NCI-H748 (cell line): Measurements from ENCODE around the gene LSMEM2.
A peak's percentile ranks its signal among the peaks of the same experiment; 100 is the strongest.
"Not testable (repeated sequence)": the region's sequence is repeated elsewhere in the genome, so short reads cannot be mapped to it uniquely, and the experiment has no call there.

Experiments used
- DNase-seq: peaks from one replicate; lab custom pipeline; 2025; ENCODE audit not compliant: unreplicated experiment; lab: John Stamatoyannopoulos, UW

LSMEM2 gene

DNA sequence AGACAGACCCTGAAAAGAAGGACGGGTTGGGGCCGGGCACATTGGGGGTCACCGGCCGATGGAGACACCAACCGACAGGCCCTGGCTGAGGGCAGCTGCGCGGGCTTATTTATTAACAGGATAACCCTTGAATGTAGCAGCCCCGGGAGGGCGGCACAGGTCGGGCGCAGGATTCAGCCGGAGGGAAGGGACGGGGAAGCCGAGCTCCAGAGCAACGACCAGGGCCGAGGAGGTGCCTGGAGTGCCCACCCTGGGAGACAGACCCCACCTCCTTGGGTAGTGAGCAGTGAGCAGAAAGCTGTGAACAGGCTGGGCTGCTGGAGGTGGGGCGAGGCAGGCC, 2.2 kb upstream of the LSMEM2 start:
- DNase-seq: no peak

DNA sequence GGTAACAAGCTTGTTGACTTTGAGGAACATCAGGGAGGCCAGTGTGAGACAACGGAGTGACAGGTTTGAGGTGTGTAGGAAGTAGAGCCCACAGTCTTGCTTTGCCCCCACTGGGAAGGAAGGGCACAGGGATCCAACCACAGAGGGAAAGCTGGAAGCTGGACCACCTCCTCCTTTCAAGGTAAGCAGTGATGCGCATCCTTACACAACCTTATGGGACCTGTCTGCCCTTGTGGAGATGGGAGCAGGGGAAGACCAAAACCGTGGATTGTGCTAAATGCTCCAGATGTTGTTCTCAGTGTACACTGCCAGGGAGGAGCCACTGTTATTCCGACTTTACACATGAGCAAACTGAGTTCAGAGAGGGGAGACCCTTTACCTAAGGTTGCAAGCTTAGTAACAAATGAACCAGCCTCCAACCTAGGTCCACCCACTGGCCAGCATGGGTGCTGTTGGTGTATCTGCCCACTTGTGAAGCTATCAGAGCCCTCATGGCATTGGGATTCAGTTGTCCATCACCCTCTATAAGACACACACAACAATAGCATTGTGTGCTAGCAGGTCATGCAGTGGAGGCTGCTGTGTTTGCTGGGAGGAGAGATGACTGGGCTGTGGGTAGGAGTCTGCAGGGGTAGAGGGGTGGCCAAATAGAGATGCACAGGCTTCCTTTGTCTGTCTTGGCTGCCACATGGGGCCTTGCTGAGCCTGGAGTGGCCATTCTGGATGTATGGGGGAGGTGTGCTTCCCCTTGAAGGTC, 586 bp upstream of the LSMEM2 start:
- DNase-seq: no peak

DNA sequence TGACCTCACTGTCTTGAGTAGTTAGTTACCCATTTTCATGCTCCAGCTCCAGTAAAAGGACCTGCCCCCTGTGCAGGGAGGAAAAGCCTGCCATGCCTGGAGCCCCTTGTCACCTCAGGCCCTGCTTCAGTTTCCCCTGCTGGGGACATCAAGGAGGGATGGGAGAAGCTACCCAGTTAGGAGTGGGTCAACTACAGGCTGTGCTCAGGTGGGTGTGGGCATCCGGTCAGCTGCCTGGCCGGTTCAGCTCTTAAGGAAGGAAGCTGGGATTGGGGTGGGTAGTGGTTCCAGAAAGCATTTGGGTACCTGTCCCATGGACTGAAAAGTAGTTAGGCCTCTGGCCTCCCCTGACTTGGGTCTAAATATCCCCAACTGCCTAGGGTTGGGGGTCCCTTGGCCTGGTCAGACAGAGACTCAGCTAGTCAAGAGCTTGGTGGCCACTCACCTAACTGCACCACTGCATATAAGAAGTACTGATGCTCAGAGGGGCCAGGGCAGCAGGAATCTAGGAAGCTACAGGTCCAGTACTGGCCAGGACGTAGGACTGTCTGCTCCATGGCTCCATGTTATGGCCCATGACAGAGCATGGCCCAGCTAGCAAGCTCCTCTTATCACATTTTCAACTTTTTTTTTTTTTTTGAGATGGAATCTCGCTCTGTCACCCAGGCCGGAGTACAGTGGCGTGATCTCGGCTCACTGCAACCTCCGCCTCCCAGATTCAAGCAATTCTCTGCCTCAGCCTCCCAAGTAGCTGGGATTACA, 549 bp downstream of the LSMEM2 start:
- DNase-seq: no peak

DNA sequence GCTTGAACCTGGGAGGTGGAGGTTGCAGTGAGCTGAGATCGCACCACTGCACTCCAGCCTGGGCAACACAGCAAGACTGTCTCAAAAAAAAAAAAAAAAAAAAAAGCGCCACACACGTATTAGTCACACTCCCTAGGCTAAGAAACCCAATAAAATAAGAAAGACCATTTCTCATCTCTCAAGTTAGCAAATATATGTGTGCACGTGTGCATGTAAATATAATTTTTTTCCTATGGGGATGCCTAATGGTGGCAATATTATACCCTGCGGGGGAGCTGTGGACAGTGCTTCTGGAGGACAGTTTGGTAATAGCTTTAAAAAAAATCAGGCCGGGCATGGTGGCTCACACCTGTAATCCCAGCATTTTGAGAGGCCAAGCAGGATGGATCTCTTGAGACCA, 5.2 kb downstream of the LSMEM2 start:
- DNase-seq: not testable (repeated sequence)

DNA sequence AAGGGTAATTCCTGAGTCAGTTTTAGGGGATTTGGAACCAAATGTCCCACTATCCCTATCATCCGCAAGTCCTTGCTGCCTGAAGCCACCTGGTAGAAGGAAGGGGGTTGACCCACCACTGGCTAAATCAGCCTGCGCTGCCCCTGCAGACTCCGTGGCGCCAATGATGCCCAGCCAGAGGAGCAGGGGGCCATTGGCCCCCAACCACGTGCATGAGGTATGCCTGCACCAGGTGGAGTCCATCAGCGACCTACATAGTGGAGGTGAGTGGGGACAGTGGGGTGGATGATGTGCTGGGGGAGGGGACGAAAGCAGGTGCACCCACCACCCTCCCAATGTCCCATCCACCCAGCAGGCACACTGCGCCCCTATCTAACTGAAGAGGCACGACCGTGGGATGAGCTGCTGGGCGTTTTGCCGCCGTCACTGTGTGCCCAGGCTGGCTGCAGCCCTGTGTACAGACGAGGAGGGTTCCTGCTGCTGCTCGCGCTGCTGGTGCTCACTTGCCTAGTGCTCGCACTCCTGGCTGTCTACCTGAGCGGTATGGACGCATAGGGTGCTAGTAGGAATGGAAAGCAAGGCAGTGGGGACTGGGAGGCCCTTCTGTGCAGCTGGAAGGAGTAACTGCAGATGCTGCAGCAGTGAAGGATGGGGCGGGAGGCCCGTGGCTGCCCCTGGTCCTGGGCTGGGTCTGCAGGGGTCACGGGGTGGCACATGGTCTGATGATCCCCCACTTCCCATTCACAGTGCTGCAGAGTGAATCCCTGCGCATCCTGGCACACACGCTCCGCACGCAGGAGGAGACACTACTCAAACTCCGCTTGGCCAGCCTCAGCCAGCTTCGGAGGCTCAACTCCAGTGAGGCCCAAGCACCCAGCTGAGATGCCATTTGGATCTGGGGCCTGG, 7.7 kb downstream of the LSMEM2 start:
- no peak for DNase-seq

DNA sequence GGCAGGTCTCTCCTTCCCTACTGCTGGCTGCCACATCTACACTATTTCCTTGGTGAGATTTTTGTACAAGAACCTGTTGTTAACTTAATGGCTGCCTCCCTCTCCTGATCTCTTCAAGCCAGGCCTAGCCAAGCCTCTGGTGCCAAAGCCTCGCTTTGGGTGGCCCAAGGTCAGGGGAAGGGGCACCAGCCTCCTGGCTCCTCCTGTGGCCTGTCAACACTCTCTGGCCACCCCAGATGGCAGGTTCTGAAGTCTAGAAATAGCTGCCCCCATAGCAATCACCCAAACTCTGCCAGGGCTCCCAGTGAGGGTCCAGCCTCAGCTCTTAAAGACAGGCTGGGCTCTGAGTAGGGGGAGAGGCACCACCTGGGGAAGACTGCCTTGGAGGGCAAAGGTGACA, 8.4 kb downstream of the LSMEM2 start:
- no peak for DNase-seq

DNA sequence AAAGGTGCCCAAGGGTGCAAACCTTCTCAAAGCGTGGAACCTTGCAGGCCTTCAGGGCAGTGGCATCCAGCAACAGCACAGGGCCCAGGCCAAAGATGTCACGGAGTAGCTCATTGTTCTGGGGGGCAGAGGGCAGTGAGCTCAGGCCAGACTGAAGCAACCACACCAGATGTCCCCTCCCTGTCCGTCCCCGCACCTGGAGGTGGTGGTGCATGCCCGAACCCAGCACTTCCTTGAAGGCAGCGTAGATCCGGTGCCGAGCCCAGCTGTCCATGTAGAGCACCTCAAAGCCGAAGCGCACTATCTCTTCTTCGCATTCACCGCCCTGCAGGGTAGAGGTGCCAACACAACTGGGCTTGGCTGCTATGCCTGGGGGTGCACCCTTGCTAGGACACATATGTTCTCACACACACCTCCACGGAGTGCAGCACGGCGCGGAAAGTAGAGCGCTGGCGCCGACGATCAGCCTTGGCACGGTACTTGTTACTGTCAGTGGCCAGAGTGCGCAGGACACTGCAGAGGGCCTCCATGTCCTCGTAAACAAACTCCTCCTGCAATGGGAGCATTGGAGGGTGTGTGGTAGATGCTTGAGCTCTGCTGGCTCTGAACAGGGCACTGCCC, 9.6 kb downstream of the LSMEM2 start:
- no peak for DNase-seq

DNA sequence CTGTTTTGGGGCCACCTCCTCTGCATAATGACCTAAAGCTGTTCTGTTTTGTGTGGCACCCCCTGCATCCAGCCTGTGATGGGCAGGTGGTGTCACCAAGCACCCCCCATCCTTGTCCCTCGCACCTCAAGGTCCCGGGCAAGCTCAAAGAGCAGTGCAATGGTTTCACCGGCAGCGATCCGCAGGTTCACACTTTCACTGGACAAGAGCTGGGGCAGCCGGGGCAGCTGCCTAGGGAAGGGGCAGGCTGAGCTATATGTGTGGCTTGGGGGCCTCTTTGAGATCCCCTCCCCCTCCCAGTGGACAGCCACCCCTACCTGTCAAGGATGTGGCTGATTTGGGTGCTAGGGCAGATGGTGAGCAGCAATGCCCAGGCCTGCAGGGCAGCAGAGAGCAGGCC, 10.2 kb downstream of the LSMEM2 start:
- no peak for DNase-seq

DNA sequence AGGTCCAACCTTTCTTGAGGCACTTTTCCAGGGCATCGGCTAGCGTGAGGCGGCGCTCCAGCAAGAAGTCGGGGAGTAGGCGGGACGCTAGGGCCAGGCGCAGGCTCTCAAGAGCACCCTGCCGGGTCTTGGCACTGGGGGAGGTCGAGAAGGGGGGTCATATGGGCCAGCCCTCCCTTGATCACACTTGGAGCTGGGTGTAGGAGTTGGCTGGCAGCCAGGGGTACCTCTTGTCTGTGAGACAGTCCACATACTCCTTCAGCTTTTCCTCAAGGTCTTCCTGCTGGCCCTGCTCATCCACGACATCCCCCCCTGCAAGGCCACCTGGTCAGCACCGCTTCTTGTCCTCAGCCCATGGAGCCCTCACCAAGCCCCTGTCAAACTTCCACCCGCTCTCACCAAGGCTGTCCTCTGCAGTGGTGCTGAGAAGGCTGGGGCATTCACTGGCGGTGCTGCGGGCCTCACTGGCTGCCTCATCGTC, 11.3 kb downstream of the LSMEM2 start:
- DNase-seq: no peak

DNA sequence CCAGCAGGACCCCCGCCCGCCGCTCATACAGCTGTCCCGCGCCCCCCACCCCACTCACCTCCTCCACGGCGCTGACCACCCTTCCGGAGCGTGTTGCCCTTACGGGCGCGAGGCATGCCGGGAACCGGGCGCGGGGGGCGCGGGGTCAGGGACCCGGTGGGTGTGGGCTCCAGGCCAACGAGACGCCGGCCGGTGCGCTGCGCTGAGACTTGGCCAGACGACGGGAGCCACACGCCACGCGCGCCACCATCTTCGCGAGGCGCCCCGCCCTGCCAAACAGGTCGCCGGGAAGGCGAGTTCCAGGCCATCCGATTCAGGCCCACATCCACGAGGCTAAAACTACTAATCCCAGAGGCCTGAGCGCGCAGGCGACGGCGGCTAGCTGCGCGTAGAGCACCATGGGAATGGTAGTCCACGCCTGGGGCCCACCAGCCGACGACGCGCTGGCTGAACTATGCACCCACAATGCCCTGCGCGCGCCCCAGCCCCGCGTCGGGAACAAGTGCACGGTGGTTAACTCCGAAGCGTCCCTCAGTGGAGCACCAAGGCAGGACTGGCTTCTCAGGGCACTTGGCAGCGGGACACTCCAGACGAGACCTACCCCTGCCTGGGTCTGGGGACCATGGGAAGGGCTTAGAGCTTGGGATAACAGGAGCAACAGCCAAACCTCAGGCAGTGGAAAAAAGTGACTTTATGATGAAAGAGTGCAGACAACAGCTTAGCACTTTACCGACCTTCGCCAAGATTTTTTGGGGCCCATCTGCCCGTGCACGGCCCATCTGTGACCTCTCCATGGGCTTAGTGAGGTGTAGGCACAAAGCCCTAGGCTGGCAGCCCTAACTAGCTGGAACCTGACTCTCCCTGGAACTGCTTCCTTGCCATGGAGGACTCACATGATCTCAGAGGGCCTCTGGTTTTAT, 13.5 kb downstream of the LSMEM2 start, which contains the start of gene IFRD2:
IFRD2 (minus strand) TSS at position 271 of the 920 bp plus-strand sequence; CDS start at position 116, 155 bp downstream.
- peak; percentile 96 for DNase-seq

DNA sequence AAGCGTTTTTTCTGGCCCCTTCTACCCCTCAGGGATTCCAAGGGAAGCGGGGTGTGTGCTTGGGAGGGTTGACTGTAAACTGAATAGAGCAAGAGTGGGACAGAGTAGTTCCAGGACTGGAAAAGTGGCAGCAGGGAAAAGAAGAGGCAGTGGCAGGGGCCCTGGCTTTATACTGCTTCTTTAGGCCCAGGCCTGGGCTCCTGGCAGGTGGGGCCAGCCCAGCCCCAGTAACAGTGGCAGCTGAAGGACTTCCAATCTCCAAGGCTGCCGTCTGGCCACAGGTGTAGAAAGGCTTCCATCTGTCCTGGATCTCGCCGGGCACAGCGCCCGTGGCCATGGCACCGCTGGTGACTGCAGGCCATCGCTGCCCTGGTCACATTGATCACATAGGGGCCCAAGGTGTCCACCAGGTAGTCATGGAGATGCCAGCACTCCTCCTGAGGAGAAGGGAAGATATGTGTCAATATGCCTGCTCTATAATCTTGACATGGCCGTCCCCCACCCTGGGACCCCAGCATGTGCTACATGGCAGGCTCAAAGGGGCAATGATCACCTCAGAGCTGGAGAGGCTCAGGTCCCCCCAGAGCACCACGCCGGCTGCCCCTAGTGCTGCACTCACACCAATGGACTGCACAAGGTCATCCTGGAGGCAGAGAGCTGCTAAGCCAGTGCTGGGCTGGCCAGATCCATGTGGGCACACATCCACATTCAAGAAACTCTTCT, 14.4 kb downstream of the LSMEM2 start:
- no peak for DNase-seq

DNA sequence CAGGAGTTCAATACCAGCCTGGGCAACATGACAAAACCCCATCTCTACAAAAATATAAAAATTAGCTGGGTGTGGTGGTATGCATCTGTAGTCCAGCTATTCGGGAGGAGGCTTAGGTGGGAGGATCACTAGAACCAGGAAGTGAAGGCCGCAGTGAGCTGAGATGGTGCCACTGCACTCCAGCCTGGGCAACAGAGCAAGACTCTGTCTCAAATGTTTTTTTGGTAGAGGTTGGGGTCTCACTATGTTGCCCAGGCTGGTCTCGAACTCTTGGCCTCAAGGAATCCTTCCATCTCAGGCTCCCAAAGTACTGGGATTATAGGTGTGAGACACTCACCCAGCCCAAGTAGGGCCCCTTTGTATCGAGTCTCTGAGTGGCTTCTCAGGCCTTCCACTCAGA, 15.2 kb downstream of the LSMEM2 start:
- DNase-seq: no peak

DNA sequence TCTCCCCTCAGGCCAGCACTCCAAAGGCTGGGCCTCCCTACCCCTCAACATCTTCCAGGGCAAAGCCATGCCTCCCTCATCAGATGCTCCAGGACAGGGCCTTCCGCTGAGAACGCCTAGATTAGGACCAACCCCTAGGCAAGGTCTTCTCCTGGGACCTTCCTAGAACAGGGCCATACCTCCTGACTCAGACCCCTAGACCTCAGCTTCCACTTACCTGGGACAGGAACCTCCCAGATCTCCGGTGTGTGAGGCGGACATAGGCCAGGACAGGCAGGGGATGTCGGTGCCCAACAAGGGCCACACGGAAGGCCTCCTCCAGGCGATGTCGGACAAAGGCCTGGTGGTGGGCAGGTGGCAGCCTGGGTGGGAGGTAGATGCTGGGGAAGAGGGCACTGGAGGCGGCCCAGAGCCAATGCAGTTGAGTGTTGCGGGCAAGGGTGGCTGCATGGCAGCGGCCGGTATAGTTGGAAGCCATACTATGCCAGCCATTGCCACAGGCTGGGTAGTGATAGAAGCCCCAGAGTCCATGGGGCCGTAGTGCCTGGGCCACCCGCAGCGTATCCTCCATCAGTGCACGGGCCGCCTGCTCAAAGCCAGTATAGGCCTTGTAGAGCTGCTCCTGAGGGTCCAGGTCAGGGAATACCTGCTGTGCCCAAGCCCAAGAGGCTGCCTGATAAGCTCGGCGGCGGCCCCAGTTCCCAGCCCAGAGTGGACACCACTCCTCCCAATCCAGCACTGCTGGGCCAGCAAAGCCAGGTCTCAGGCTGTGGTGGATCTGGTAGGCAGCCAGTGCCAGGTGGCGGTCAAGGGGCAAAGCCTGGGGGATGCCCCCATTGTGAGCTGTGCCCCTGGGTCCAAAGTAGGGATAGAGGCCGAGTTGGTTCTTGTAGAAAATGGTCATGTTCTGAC, 15.9 kb downstream of the LSMEM2 start:
- no peak for DNase-seq

DNA sequence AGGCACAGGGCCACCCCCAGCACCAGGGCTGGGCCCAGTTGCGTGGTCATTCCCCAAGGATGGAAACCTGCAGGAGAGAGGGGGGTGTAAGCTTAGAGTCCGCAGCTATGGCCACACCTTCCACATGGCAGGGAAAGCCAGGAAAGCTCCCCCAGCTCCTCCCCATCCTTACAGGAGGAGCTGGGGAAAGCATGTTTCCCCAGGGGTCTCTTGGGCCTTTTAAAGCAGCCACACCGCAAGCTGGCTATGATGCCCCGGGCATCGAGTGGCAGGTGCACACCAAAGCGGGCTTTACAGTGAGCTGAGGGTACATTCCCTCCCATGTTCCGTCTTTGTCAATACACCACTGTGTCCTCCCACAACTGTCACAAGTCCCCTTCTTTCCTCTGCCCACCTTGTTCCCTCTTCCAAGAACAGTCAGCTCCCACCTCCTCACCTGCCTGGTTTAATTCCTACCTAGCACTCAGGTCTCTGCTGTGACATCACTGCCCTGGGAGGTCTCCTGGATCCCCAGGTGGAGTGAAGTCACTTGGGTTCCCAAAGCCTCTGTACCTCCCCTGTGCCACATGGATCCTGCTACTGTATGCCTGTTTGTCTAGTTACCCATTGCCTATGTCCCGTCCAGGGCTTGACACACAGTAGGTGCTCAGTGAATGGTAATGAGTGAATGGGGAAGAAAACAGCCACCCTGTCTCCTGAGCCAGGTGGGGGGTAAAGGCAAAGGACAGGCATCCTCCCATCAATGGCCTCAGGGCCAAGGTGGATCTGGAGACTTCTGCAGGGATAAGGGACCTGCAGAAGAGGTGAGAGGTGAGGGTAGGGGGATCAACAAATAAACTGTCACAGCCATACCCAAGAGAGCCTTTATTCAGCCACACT, 16.9 kb downstream of the LSMEM2 start:
- no peak for DNase-seq

DNA sequence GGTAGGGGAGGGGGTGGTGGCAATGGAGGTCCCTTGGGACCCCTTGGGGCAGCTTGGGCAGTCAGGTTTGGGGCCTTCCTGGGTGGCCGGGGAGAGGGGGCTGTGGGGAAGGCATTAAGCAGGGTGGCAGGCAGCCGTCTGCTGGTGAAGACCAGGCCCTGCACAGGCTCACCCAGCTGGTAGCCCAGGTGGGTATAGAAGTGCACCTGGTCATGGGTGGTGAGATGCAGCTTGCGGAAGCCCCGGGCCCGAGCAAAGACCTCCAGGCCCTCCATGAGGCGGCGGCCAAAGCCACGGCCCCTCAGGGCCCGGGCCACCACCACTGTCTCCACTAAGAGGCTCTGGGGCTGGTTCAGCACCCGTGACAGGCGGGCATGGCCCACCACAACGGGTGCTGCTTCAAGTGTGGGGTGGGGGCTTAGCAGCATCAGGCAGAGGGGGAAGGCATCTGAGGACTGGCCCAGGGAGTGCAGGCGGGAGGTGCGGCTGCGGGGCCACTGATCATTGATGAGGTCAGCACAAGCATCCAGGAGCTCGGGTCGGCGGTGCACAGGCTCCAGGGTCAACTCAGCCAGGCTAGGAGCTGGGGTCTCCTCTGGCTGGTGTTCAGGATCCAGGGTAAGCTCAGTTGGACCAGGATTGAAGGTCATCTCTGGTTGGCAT, 18.0 kb downstream of the LSMEM2 start:
- no peak for DNase-seq

DNA sequence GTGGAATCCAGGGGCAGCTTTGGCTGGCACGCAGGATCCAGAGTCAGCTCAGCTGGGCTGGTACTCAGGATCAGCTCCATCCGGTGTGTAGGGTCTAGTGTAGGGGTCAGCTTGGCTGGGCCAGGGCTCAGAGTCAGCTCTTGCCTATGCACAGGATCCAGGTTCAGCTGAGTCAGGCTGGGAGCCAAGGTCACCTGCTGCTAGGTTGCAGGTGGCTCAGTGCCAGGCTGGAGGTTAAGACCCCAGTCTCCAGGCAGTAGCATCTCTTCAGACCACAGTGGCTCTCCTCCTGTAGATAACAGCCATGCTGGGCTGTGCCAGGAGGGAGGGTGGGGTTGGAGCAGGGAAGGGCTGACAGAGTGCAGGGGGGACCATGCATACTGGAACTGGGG, 18.5 kb downstream of the LSMEM2 start:
- no peak for DNase-seq
